Measurements from ENCODE around the gene SFMBT1.

The SFMBT1 gene

DNA sequence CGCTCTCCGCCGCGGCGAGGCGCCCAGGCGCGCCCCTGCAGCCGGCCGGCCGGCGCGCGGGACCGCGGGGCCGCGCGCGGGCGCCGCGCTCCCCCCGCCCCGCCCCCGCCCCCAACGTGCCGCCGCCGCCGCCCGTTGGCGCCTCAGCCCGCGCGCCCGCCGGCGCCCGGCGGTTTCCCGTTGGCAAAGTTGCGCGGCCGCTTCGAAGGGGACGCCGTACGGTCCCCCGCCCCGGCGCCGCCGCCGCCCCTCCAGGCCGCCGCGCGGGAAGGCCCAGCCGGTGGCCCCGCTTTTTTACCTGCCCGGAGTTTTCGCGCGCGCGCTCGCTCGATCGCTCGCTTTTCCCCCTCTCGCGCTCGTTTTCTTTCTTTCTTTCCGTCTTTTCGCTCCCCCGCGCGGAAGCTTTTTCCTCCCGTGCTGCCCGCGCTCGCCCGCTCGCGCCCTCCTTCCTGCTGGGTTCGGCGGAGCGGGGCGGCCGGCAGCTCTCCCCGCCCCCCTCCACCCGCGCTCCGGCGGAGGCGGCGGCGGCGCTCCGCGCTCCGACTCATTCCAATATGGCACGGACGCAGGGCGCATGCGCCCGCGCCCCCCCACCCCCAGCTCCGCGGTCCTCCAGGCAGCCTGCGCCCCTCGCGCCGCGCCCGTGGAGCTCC is at the start of gene SFMBT1:
Gene SFMBT1 (minus strand): TSS at position 556 of the 653 bp plus-strand sequence. CDS start 76,945 bp downstream, outside the sequence.
- DNase-seq (ENCODE audit: insufficient read length, low spot score) (peak; percentile 88), FAIRE-seq (peak; percentile 48)

- FAIRE-seq (no peak), DNase-seq (ENCODE audit: insufficient read length, low spot score) (no peak)
Measured at GRCh38 chr3:53092942-53093341, 47.1 kb upstream of the SFMBT1 start.

DNA sequence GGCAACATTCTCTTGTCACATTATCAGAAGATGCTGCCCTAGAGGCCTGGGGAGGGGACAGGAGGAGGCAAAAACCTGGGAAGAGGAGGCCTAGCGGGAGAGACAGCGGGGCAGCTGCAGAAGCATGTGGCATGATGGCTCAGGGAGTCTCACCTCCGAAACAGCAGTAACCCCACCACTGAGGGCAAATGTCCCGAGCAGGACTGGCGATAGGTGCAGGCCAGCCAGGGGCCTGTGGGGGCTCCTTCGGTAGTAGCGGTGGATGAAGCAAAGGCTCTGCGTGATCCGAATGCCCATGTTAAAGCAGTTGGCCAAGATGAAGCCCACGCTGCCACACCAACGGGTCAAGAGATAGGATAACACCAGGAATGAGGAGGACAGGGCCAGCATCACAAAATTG is 46.3 kb upstream of the SFMBT1 start:
- DNase-seq (ENCODE audit: insufficient read length, low spot score) (no peak), FAIRE-seq (no peak)

DNA sequence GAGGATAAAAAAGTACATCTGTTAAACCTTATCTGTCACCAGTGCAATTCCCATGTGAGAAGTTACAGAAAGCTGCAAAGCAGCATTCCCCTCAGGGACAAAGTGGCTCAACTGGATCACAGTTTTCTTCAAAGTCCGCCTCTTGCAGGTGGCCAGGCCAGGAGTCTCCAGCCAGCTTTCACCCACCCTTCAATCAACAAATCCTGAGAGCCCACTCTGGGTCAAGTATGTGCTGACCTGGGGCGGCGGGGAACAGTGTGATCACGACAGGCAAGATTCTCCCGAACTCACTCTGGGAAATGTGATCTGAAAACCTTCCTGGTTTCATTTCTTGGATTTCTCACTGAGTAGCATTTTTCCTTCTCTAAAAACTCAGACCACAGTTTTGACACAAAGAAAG is 45.1 kb upstream of the SFMBT1 start:
- DNase-seq (ENCODE audit: insufficient read length, low spot score) (no peak), FAIRE-seq (no peak)

DNA sequence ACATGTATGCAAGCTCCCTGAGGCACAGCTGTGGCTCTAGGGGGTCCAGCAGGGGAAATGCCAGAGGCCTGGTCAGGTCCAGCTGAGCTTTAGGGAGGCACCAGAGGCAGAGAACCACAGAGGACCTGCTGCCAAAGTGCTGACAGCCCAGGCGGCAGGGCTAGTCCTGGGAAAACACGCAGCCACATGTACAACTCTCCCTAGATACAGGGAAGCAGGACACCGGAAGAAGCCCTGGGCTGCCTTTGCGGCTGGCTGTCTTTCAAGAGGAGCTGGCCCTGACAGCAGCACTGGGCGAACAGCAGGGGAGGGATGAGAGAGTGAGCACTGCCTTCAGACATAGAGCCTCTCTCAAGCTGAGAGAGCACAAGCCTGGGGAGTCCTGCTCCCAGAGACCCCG is 43.6 kb upstream of the SFMBT1 start:
- FAIRE-seq: no peak
- no peak for DNase-seq (ENCODE audit: insufficient read length, low spot score)

DNA sequence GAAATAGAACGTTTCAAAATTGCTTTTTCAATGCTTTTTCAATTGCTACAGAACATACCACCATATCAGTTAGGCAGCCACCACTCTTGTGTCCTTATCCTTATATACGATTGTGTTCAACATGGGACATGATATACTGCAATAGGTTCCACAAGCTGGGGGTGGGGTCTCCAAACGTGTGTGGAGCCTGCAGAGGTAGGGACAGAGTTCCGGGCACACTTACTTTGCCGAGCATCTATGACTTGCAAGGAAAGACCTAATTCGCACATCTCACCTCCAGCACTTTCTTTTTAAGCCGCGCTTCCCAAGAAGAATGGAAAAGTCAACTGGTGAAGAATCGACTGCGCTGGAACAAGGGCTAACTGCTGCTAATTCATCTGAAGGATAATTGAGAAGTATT is 39.6 kb upstream of the SFMBT1 start:
- no peak for DNase-seq (ENCODE audit: insufficient read length, low spot score)

GRCh38 chr3:53084310-53085001 is 38.6 kb upstream of the SFMBT1 start:
- FAIRE-seq: no peak

More for the DNA sequence above, 39.6 kb upstream of the SFMBT1 start:
- FAIRE-seq: no peak

GRCh38 chr3:53083949-53084309 is 38.1 kb upstream of the SFMBT1 start:
- FAIRE-seq: no peak
- no peak for DNase-seq (ENCODE audit: insufficient read length, low spot score)

More at GRCh38 chr3:53084310-53085001, 38.6 kb upstream of the SFMBT1 start:
- DNase-seq (ENCODE audit: insufficient read length, low spot score): no peak

DNA sequence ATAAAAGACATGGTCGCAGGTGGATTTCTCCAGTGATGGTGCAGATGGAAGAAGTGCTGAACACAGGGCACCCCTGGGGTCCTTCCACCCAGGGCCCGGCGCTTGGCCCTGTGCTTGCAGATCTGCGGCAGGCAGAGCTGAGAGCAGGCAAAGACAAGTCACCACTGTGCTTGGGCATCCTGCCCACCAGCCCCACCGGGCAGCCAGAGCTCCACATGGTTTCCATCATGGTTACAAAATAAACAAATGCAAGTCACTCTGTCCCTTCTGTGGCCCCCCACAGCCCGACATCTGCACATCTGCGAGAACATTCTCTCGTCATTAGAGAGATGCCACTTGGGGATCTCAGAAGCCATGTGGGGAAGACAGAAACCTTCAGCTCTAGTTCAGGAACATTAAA is 37.6 kb upstream of the SFMBT1 start:
- DNase-seq (ENCODE audit: insufficient read length, low spot score): no peak

DNA sequence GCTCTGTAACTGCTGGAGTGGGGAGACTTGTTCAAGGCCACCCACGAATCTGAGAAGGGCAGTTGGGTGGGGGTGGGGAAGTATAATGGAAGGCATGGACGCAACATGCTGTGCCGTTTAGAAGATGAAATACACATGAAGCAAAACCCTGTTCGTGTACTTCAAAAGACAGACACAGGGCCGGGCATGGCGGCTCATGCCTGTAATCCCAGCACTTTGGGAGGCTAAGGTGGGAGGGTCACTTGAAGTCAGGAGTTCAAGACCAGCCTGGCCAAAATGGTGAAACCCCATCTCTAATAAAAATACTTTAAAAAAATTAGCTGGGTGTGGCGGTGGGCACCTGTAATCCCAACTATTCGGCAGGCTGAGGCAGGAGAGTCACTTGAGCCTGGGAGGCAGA is 36.9 kb upstream of the SFMBT1 start:
- no peak for DNase-seq (ENCODE audit: insufficient read length, low spot score)
- no peak for FAIRE-seq

More for the DNA sequence above, 37.6 kb upstream of the SFMBT1 start:
- FAIRE-seq: no peak

DNA sequence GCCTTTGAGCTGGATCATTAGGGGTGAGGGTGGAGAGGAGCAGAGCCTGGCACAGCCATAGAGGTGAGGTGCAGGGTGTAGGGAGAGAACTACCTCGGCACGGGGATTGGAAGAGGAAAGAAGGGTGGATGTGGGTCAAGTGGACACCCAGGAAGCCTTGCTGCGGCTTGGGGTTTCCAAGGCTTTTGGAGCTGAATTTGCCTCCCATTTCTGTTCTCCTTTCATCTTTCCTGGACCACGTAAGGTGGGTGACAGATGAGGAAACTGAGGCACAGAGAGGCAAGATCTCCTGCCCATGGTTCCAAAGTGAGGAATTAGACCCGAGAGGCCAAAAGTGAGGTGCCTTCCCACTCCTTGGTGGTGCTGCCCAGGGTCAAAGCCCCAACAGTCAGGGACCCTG is 35.4 kb upstream of the SFMBT1 start:
- FAIRE-seq: no peak

GRCh38 chr3:53080612-53081205 is 34.8 kb upstream of the SFMBT1 start:
- DNase-seq (ENCODE audit: insufficient read length, low spot score): no peak
- FAIRE-seq: no peak

More for the DNA sequence above, 35.4 kb upstream of the SFMBT1 start:
- no peak for DNase-seq (ENCODE audit: insufficient read length, low spot score)

- FAIRE-seq (no peak), DNase-seq (ENCODE audit: insufficient read length, low spot score) (no peak)
Measured at GRCh38 chr3:53079791-53080555, 34.1 kb upstream of the SFMBT1 start.

- FAIRE-seq (no peak), DNase-seq (ENCODE audit: insufficient read length, low spot score) (no peak)
Measured at GRCh38 chr3:53079147-53079546, 33.3 kb upstream of the SFMBT1 start.

DNA sequence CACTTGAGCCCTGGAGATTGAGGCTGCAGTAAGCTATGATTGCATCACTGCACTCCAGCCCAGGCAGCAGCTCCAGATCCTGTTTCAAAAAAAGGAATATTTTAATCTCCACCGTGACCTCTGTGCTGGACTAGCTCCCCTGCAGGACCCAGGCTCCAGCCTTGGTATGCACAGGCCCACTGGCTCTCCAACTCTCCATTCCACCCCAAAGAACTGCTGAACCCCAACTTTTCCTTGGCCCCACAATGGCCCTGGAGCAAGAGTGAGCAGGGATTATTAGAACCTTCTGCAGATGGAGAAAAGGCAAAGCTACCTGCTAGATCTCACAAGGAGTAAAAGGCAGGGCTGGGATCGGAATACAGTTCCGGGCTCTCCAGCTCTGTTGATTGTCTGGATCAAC is 32.8 kb upstream of the SFMBT1 start:
- no peak for FAIRE-seq
- no peak for DNase-seq (ENCODE audit: insufficient read length, low spot score)

GRCh38 chr3:53077476-53078220 is 31.8 kb upstream of the SFMBT1 start:
- no peak for FAIRE-seq
- no peak for DNase-seq (ENCODE audit: insufficient read length, low spot score)

GRCh38 chr3:53075743-53076140 is 29.9 kb upstream of the SFMBT1 start:
- no peak for DNase-seq (ENCODE audit: insufficient read length, low spot score)
- FAIRE-seq: no peak

DNA sequence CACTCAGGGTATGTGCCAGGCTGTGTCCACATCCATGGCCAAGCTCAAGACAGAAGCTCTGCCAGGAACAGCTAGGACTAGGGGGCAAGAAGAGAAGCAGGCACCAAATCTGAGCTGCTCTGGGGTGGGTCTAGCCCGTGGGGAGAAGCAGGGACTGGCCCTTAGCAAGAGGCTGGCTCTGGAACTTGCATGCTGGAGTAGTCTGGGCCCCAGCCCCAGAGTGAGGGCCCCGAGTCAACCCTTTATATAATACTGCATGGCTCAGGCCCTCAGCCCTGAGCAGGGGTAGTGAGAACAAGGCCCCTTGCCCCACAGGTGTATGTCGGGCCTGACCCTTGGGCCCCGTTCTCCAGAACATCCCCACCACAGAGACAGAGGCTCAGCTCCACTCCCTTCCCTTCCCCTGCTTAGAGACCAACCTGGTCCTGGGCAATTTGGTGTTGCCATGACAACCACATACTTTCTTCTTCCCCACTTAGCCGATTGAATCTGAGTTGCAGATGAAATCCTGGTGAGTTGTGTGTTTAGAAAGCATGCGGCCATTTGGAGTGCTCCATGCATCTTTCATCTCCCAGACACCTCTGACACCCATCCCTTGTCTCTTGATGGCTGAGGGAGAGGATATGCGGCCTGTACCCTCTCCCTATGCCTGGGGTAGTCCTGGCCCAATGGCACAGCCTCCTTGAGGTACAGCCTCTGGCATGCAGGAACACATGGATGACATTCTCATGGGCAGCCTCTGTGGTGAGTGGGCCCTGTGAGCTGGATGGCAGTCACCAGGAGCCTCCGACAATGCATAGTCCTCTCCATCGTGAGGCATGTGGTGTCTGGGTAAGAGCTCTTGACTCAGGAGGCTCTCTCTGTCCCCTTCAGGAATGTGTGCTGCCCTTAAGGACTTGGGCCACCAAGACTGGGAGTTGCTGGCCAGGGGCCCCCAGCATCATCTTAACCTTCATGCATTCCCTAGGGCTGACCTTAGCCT is 29.2 kb upstream of the SFMBT1 start:
- DNase-seq (ENCODE audit: insufficient read length, low spot score): no peak
- FAIRE-seq: no peak

GRCh38 chr3:53074366-53074696 is 28.5 kb upstream of the SFMBT1 start:
- no peak for DNase-seq (ENCODE audit: insufficient read length, low spot score)
- FAIRE-seq: no peak

Measured in GM19239 (cell line).